Fibroblast of villous mesenchyme (primary cell): ENCODE results near the gene SDHAF2. TPM values are rescaled to one million over a fixed set of nuclear protein-coding genes. Genes with fewer than 3 reads are reported as not detected.

Experiments
- DNase-seq: peaks from one replicate; pipeline ENCODE4 v3.0.0-alpha.2; 2010; ENCODE audit warnings: low read depth
- H3K4me3 ChIP-seq: 2 replicates; pipeline ENCODE4 v1.5.1; 2011; ENCODE audit warnings: low read depth, mild to moderate bottlenecking, low read length
- CTCF ChIP-seq: IDR thresholded peaks from 2 replicates; pipeline ENCODE4 v1.5.1; 2012; ENCODE audit warnings: low read depth, mild to moderate bottlenecking, low read length; ENCODE audit not compliant: insufficient read depth
- small RNA-seq: library from RNA; depleted of rRNA; stranded (forward); fragments of <200 nt; gene quantifications from one replicate; pipeline ENCODE3, GENCODE V24; 2012
- total RNA-seq: library from RNA; depleted of rRNA; stranded (reverse); fragments of >200 nt; gene quantifications from 2 replicates; pipeline ENCODE4 v1.2.3, GENCODE V29; 2012

Gene SDHAF2
- total RNA-seq, 1 donor = 37.6 TPM

GRCh38 chr11:61495801-61496601 lies 66.1 kb downstream of the SDHAF2 start:
- no peak for DNase-seq
- no peak for TF ChIP-seq CTCF
- H3K4me3 ChIP-seq = no peak overlapping the region

Small RNA genes within 50 kb of the gene (small RNA-seq; reads per million reads assigned to genes)
- gene RN7SL23P = not detected

Other genes with a start within 250 kb of the SDHAF2 start
- gene PGA3, start 226.6 kb upstream of the SDHAF2 start, total RNA-seq = 0.64 TPM in 1 of 2 replicates, not detected in the other
- gene PGA4, start 207.8 kb upstream of the SDHAF2 start, total RNA-seq = not detected in 2 replicates
- gene PGA5, start 188.9 kb upstream of the SDHAF2 start, total RNA-seq = not detected in 2 replicates
- 1.3 and 2.2 TPM in 2 replicates for gene VWCE, start 134.8 kb upstream of the SDHAF2 start, total RNA-seq
- gene DDB1, start 97.0 kb upstream of the SDHAF2 start, total RNA-seq = 252 and 335 TPM in 2 replicates
- 22.9 and 23.7 TPM in 2 replicates for gene TKFC, start 96.9 kb upstream of the SDHAF2 start, total RNA-seq
- 124 and 144 TPM in 2 replicates for gene CYB561A3, start 68.2 kb upstream of the SDHAF2 start, total RNA-seq
- 45.7 and 59.2 TPM in 2 replicates for gene TMEM138, start 67.8 kb upstream of the SDHAF2 start, total RNA-seq
- 10.6 and 14.2 TPM in 2 replicates for gene TMEM216, start 37.5 kb upstream of the SDHAF2 start, total RNA-seq
- gene CPSF7, start 149 bp upstream of the SDHAF2 start, total RNA-seq = 28.3 and 33.2 TPM in 2 replicates
- not detected in 2 replicates for gene LRRC10B, start 78.6 kb downstream of the SDHAF2 start, total RNA-seq
- gene SYT7, start 151.0 kb downstream of the SDHAF2 start, total RNA-seq = 0.43 and 2.6 TPM in 2 replicates